CD4-positive, alpha-beta T cell treated with Interleukin-4 for 4 hours (primary cell): ENCODE data around the gene RBM28.
"Not testable (repeated sequence)": the region's sequence is repeated elsewhere in the genome, so short reads cannot be mapped to it uniquely, and the experiment has no call there.

ENCODE experiments used
- DNase-seq: peaks from one replicate; pipeline ENCODE4 v3.0.0-alpha.2; 2020

RBM28 gene

DNA sequence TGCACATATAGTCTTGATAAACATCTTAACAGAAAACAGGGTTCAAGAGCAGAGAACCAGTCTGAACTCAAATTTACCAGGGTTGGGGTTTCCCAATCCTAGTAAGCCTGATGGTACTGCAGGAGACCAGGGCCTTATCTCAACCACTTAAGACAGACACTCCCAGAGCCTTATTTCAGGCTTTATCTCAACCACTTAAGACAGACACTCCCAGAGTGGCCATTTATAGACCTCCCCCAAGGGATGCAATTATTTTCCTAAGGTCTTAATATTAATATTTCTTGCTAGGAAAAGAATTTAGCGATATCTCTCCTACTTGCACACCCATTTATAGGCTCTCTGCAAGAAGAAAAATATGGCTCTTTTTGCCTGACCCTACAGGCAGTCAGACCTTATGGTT is 63.3 kb downstream of the RBM28 start:
- DNase-seq, result not testable (repeated sequence)

DNA sequence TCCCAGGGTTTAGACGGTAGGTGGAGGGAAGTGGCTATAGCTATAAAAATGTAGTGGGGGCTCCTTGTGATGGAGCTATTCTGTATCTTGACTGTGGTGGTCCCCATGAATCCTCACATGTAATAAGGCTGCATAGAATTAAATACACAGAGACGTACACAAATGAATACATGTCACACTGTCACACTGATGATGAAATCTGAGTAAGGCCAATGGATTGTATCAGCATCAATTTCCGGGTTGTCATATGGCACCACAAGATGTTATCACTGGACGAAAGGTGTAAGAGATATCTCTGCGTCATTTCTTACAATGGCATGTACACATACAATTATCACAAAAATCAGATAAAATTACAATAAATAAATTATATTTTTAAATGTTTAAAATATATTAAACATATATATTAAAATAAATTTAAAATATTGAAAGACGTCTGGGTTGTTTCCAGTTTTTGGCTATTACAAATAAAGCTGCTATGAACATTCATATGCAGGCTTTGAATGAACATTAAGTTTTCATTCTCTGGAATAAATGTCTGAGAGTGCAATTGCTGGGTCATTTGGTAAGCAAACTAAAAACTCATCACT is 64.5 kb downstream of the RBM28 start:
- DNase-seq, result no peak

DNA sequence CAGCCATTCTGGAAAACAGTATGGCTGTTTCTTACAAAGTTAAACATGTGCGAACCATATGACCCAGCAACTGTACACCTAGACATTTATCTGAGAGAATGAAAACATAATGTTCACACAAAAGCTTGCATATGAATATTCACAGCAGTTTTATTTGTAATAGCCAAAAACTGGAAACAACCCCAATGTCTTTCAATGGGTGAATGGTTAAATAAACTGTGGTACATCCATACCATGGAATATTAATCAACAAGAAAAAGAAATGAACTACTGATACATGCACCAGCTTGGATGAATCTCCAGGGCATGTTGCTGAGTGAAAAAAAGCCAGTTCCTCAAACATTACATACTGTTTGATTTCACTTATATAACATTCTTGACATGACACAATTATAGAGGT is 65.3 kb downstream of the RBM28 start:
- no peak for DNase-seq

DNA sequence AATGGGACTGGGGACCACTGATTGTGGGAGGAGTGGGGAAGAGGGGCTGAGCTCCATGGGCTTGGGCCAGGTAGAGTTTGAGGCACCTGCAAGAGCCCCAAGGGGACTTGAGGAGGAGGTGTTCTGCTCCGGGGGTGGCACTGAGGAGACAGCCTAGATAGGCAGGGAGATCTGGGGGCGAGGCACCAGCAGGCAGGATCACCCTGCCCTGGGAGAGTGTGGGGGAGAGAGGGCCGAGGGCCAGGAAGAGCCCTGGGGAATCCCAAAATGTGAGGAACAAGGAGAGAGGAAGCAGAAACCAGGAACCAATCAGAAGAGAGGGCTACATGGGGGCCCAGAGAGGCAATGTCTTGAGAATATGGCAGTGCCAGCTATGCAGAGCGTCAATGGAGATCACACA is 68.0 kb downstream of the RBM28 start:
- no peak for DNase-seq

DNA sequence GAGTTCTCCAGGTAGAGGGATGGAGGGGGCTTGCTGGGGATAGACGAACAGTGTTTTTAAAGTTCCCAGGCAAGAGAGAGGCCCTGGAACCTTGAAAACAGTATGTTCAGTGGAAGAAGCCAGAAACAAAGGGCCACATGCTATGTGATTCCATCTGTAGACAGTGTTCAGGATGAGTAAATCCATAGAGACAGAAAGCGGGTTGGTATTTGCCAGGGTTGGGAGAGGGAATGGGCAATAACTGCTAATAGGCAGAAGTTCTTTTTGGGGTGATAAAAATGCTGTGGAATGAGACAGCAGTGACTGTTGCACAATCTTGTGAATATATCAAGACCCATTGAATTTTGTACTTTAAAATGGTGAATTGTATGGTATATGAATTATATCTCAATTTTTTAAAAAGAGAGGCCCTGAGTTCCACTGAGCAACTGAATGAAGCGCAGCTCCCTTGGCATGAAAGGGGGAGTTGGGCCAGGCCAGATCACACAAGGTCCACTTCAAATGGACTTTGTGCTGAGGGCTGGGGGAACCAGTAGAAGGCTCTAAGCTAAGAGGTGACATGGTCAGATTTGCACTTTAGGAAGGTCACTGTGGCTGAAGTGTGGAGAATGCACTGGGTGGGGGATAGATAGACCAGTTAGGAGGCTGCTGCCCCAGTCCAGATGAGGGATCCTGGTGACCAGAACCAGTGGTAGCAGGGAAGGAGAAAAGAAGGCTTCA is 68.7 kb downstream of the RBM28 start:
- DNase-seq, result no peak

DNA sequence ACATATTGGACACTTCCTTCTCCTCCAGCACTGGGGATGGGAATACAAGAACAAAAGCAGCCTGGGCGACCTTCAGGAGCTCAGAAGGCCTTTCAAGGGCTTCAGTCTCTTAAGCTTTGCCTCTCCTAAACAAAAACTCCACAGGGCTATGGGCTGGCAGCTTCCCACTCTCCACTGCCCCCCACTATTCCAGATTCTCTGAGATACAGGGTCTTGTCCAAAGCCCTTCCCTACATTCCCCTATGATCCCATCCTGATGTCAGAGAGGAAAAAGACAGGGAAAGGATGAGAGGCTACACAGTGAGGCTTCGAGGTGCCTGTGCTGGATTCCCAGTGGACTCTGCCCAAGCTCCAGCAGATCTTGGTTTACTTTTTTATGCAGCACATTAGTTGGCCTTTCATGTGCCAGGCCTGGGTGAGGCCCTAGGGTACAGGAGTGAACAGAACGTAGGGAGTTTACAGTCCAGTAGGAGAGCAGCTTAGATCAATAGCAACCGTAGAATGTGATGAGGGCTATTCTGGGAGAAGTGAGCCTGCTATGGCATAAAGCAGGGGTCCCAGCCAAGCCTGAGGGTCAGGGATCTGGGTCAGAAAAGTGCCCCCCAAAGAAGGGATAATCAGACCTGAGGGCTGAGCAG is 69.3 kb downstream of the RBM28 start:
- DNase-seq, result no peak

DNA sequence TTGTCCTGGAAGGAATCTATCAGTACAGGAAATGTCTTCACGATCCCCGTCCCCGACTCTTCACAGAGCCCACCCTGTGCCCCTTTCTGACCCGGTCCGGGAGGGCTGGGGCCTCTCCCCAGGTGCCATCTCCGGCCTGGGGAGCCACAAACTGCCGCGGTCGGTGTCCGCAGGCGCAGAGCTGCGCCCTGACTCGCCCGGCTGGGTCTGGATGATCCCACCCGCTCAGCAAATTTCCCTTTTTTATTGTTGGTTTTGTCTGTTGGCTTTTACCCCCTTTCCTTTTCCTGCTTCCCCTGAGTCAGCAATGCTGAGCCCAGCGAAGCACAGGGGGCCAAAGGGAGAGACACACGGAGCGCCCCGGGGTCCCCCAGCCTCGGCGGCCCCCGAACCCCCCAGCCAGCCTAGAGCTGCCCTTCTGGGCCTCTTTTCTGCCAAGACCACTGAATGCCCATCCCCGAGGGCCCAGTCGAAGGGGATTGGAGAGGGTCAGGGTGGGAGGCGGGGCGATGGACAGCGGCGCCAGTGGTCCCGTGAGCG is 71.7 kb downstream of the RBM28 start:
- no peak for DNase-seq

DNA sequence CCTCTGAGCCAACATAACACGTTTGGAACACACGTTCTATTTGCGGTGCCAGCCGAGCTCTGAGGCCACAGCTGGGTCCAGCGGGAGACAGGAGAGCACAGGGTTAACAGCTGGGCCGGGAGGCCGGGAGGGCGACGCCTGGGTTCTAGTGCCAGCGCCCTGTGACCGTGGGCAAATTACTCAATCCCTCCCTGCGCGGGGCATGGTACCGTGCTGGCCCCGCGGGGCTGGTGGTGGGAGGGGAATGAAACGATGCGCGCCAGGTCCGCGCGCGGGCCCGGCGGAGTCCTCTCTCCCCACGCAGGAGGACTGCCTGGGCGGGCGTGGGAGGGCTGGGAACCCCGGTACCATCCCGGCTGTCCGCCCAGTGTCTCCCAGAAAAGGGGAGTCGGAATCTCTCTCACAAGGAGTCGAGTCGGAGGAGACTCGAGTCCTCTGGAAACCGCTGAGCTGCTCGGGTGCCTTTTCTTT is 72.2 kb downstream of the RBM28 start:
- DNase-seq, result no peak

DNA sequence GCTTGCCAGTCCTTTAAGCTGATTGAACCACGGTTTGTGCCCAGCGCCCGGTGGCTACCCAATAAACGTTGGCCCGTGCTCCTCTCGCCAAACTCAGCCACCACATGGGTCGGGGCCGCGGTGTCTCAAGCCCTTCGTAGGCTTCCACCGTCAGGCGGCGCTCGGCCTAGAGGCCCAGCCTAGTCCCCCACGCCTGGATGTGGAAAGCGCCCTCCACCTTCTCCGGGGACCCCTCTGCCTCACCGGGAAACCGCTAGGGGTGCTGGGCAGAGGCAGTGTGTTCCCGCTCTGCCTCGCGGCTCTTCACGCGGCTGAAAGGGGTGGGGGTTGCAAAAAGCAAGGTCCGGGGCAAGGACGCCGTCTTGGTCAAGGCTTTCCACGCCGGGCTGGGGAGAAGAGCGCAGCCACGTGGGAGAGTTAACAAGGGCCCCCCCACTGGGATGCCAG is 72.9 kb downstream of the RBM28 start:
- no peak for DNase-seq

DNA sequence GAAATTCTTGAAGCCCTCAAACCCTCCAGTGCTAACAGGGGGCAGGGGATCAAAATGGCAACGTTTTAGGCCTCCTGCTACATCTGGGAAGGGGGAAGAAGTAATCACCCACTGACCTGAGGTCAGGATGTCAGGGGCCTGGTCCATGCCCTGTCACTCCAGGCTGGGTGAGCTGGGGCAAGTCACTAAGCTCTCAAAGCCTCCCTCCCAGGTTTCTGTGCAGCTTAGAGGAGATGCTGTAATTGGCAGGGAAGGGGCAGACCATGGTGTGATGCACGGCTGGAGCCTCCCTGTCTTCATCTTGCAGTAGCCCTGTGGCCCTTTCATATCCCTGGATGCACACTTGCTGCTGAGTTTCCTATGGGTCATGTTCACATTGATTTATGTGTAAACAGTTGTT is 75.5 kb downstream of the RBM28 start:
- DNase-seq, result no peak

DNA sequence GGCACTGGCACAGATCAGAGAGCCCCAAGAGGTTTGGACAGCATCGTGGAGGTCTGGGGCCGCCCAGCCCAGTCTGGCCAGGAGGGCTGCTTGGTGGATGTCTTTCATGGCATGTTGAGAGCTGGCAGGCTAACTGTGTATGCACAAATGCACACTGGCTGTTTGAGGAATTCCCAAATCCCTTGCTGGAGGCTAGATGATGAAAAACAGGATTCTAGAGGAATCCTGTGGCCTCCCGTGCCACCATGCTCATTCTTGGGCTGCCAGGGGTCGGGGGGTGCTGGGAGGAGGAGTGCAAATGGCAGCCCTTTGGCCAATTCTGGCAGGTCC is 76.1 kb downstream of the RBM28 start:
- DNase-seq, result no peak

DNA sequence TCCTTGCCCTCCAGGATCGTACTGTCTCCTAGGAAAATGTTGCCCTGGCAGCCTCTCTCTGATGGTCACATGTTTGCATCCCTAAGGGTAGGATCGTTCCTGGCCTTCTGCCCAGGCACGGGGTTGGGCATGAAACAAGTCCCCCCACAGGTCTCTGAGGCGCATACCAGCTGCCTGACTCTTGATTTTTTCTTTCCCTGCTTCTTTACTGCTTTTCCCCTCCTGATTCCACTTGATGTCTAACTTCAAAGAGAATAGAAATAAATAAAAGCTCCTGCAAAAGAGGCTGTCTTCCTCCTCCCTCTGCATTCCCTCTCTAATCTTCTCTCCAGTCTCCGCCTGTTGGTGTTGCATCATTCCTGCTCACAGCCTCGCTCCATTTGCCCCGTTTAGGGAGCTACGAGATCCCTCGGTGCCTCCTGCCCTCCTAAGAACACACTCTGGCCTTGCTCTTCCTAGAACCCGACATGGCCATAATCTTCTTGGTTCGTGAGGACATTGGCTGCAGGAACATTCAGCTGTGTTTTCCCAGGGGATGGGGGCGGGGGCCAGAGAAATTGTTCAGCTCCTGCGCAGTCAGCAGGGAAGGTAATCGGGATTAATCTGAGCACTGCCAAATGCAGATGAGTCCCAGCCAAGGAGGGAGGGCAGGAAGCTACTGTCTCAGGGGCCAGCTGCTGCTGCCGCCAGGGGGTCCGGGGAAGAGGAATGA is 76.7 kb downstream of the RBM28 start:
- no peak for DNase-seq

DNA sequence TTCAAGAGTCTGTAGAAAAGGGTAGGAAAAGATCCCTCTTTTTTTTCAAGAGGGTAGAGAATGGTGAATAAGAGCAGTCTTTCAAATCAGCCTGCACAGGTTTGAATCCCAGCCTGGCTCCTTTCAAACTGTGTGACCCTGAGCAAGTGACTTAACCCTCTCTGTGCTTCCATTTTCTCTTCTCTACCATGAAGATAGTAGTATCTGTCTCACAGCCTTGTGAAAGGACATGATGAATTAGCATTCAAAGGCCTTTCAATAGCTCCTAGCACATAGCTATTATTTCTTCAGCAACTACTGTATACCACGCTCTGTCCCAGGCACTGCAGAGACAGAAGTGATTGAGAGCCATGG is 77.2 kb downstream of the RBM28 start:
- DNase-seq, result no peak

DNA sequence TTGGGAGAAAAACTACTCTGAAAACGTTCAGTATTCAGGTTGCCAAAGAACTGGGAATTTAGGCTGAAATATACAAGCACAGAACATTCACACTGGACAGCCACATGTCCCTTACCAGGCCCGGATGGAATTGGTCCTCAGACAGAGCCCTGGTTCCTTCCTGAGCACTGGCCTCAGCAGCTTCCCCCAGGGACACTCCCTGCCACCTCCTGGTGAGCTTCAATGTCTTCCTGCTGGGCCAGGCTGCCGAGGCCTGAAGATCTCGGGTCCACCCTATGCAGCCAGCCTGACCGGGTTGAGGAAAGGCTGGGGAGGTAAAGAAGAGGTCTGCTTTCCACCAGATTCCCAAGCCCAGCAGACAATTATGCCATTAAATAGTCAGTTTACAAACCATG is 77.8 kb downstream of the RBM28 start:
- no peak for DNase-seq

DNA sequence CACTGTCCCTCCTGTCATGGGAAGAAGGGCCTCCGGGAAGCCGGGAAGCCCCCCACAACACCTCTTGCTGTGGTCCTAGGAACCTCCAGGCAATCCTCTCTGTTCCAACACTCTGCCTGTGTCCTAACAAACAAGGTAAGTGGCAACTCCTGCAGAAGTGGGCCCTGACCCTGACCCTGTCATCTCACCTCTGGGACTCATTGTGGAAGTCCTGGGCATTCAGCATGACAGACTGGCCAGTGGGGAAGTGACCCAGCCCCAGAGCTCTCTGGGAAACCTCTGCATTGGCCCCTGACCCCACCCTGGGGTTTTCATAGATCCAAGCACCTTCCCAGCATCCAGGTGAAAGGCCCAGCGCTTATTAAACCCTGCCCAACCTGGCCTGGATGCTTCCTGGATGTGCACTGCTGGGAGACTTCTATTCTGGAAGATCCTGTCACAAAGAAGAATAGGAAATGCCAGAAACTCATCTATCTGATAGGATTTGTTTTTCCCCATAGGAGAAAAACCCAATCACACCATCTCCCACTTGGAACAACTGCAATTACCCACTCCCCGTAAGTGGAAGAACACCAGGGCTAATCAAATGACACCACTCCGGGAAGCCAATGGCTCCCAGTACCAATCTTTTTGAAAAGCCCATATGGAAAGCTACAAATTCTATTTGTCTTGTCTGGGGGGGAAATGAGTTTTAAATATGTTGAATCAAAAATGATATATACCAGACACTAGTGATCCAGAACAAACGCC is 78.4 kb downstream of the RBM28 start:
- DNase-seq, result no peak

DNA sequence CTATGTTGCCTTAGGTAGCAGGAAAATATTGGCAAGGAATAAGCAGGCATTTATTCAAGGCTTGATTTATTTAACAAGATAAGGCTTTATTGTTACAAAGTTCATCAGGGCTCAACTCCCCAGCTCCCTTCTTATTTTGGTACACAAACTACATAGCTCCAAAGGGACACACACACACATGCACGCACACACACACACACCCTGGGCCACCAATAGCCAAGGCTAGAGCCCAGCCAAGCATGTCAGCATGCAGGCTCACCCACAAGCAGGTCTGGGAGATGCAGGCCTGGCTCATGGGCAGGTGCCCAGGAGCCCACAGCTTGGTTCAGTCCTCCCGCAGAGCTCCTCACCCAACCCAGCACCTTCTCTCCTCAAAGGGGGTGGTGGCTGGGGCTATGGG is 79.2 kb downstream of the RBM28 start:
- DNase-seq, result no peak

DNA sequence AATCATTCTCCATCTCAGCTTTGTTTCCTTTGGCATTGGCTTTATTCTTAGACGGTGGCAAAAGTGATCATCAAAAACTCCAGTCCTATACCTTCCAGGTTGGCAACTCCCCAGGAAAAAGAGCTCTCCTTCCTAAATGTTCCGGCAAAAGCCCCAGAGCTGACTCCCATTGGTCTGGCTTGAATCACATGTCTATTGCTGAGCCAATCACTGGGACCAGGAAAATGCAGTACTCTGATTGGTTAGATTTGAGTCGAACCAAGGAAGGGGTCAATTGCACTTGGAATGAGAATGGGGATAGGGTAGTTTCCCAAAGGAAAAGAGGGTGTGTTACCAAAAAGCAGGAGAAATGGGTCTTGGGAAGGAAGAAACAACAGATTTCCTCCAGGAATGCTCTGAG is 80.3 kb downstream of the RBM28 start:
- DNase-seq, result no peak

DNA sequence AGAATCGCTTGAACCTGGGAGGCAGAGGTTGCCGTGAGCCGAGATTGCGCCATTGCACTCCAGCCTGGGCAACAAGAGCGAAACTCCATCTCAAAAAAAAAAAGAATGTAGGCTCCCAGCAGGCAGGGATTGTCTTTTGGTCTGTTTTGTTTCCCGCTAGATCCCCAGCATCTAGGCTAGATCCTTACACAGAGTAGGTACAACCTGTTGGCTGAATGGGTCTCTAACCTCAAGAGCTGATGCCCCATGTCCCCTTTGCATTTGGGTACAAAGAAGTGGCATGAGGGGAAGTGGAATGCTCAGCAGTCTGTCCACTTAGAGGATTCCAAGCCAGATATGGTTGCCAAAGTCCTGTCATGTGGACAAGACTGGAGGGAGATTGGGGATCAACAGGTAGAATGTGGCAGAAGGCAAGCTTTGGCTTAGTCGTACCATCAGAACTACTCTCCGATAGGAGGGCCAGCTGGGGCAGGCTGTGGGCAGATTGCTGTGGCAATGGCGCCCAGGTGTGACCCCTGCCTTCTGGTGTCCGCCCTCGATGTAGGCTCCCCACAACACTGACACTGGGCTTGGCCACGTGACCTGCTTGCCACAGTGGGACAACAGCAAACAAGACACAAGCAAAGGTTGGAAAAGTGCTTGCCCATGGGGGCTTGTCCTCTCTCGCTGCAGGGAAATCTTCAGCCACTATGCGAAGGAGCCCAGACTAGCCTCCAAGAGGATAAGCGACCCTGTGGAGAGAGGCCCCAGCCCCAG is 81.3 kb downstream of the RBM28 start:
- DNase-seq, result no peak

DNA sequence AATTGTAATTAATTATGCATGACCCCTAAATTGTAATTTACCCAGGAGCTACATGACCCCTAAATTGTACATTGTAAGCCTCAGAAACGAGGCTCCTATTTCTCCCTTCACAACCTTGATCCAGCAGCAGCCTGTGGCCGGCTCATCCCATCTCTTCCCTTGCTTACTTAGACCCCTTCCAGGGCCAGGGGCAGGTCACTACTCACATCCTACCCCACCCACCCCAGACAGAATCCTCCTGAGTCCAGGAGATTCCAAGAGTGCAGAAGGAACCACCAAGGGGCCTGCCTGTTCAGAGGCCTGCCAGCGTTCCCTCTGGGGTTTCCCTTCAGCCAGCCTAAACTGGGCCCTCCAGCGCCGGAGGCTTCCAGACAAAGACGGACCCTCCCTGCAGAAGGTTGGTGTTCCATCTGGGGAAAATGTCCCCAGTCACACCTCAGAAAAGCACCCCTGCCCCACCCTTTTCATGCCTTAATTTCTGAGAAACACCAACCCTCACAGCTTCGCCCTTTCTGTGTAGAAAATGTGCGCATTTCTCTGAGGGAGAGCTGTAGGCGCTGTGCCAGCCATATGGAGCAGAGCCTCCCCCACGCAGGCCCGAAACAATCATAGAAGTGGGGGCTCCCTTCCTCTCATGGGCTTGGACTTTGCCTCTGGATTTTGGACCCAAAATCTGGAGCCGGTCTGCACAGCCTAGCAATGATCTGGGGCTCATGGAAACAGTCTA is 83.5 kb downstream of the RBM28 start:
- no peak for DNase-seq

DNA sequence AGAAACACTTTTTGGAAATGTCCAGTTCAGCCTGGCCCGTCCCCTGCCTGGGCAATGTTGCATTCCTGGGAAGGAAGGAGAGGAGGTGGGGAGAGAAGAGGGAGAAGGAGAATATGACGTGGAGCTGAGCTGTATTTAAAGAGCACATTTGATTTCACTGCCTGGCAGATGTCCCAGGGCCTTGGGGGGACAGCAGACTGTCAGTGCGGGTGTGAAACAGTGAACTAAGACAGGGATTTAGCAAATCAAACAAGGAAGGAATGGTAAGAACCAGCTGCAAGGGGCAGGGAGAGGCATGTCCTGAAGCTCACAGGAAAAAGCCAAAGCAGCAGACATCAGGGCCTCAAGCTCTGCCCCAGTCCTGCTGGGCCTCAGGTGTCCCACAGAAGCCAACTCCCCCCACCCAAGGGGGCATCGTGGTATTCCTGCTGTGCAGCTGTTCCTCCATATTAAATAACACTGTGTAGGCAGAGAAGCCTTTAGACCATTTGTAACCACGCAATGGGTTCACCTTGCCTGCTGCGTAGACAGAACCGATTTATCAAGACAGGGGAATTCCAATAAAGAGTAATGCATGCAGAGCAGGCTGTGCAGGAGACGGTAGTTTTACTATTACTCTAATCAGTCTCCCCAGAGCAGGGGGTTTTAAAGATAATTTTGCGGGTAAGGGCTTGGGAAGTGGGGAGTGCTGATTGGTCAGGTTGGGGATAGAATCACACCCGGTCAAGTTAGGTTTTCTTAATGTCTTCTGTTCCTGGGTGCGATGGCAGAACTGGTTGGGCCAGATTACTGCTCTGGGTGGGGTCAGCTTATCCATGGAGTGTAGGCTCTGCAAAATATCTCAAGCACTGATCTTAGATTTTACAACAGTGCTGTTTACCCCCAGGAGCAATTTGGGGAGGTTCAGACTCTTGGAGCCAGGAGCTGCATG is 84.3 kb downstream of the RBM28 start:
- DNase-seq, result no peak
